Measurements from ENCODE around the gene DDR2.

Gene DDR2

GRCh38 chr1:162672622-162673260 lies 40.5 kb downstream of the DDR2 start:
- DNase-seq (ENCODE audit: low read depth in 2 of 2), result no peak

- no peak for DNase-seq (ENCODE audit: low read depth in 2 of 2)
Measured at GRCh38 chr1:162674034-162674608, 41.9 kb downstream of the DDR2 start.

DNA sequence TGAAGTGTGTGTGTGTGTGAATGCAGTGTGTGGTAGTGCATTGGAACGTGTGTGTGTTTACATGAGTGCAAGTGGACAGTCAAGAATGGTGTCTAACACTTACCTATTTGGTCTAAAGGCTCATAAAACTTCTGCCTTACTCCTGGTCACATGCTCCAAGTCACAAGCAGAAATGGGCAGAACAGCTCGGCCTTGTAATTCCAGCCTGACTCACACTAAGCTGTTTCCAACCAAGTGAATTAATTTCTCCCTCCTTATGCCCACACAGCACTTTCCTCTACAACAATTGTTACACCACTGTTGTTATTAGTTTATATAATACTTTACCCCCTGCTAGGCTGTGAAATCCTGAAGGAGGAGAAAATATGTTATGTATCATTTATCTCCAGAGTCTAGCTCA lies 43.8 kb downstream of the DDR2 start:
- DNase-seq (ENCODE audit: low read depth in 2 of 2), result no peak

GRCh38 chr1:162676750-162677149 lies 44.5 kb downstream of the DDR2 start:
- no peak for DNase-seq (ENCODE audit: low read depth in 2 of 2)

DNA sequence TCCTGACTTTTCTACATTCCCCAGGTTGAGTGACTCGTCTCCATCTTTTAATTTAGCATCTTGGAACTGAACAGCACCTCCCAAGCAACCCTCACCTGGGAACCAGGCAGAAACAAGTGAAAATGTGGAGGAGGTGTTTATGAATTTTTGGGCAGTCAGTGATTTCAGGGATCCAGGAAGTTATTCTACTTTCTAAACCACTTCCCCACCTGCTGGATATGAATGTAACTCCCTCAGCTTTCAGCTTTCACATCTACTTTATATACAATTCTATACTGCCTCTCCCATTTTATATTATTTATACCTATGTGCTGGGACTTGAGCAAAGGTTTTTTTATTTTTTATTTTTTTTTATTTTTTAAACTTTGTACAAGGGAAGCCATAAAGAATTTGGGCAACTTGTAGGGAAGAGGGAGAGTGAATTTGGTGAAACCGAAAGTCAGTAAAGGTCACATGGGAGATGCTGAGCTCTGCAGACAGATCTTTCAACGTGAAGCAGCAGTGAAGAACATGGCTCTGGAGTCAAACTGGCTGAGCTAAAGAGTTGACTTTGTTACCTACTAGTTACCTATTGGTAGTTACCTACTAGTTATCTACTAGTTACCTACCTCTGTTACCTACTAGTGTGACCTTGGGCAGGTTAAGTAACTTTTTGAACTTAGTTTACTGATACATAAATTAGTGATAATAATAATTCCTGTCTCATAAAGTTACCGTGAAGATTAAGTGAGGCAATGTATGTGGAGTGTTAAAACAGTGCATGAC lies 45.5 kb downstream of the DDR2 start:
- no peak for DNase-seq (ENCODE audit: low read depth in 2 of 2)

- no peak for DNase-seq (ENCODE audit: low read depth in 2 of 2)
Measured at GRCh38 chr1:162678439-162678838, 46.2 kb downstream of the DDR2 start.

- no peak for DNase-seq (ENCODE audit: low read depth in 2 of 2)
Measured at GRCh38 chr1:162679298-162679697, 47.0 kb downstream of the DDR2 start.

DNA sequence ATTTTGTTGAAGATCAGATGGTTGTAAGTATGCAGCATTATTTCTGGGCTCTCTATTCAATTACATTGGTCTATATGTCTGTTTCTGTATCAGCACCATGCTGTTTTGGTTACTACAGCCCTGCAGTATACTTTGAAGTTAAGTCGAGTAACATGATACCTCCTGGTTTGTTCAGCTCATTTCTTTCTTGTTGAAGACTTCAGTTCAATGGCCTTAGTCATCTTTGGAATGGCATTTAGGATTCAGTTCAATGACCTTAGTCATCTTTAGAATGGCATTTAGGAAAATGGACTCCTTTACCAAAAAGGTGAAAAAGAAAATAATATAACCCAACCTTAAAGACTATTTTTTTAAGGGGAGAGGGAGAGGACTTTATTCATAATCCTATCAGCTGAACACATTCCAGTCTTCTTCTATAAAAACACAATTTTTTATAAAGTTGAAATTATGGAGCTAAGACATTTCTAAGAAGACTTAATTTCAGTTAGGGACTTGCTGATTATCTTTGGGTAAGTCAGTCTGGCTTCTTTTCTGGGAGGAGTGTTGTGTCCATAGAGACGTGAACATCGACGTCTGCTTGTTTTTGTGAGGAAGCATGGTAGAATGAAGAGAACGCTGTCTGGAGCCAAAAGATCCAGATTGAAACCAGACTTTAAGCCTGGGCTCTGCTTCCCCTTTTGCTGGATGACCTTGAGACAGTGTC lies 48.3 kb downstream of the DDR2 start:
- DNase-seq (ENCODE audit: low read depth in 2 of 2), result no peak

DNA sequence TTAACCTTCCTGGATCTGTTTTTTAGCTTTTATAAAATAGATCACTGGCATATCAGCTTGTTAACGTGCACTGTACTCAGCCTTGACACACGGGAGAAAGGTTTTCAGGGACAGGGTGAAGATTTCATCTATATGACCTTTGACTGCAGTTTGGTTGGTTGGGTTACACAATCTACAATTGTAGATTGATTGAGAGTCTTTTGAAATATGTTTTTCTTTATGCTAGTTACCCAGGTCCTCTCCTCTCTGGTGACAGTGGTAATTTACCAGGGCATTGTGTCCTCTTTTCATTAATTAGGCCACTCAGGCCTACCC lies 48.8 kb downstream of the DDR2 start:
- no peak for DNase-seq (ENCODE audit: low read depth in 2 of 2)

DNA sequence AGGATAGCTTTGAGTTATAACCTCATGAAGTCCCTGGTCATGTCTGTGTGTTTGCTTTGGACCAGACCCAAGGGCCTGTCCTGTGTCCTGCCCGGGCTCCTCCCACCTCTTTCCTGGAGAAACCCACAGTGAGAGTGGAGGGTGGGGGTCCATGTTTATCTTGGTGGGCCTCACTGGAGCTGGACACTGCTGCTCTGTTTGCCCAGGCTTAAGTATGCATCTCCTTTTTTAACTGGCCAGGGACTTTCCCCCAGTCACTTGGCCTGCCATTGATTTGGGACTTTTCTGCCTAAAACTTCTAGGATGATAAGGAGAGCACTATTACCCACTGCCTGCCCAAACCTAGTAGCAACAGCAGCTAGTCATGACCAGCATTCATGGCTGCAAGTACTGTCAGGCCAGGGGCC lies 49.8 kb downstream of the DDR2 start:
- DNase-seq (ENCODE audit: low read depth in 2 of 2), result no peak

DNA sequence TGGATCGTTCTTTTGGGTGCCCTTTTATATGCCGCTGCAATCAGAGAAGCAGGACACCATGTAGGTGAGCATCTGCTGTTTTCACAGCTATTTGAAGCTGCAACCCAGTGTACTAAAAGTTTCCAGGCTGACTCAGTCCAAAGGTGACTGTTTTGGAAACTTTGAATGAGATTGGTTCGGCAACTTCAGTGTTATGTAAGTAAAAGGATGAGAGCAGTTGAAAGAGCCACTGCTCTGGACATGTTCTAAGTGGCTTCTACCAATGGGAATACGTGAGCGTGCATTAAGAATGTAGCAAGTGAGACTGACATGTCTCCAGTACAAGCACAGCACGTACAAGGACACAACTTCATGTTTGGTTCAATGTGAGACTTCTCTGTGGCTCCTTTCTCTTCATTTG lies 55.6 kb downstream of the DDR2 start:
- no peak for DNase-seq (ENCODE audit: low read depth in 2 of 2)

- no peak for DNase-seq (ENCODE audit: low read depth in 2 of 2)
Measured at GRCh38 chr1:162688521-162688920, 56.3 kb downstream of the DDR2 start.

DNA sequence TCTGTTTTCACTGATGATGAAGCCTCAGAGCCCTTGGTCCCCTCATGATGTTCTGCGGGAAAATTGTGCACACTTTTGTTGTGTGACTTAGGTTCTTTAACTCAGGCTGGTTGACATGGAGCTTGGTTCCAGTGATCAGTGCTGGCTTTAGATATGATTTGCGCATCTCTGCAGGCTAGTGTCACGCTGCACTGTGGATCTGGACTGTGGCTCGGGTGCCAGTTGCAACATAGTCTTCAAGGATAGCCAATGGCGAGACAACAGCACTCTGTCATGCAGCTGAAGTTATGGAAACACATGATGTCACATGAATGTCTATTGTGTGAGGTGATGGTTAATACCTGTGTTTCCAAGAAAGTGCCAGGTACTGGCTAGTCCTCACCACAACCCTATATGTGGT lies 56.7 kb downstream of the DDR2 start:
- no peak for DNase-seq (ENCODE audit: low read depth in 2 of 2)

- DNase-seq (ENCODE audit: low read depth in 2 of 2), result no peak
Measured at GRCh38 chr1:162689745-162690671, 57.7 kb downstream of the DDR2 start.

DNA sequence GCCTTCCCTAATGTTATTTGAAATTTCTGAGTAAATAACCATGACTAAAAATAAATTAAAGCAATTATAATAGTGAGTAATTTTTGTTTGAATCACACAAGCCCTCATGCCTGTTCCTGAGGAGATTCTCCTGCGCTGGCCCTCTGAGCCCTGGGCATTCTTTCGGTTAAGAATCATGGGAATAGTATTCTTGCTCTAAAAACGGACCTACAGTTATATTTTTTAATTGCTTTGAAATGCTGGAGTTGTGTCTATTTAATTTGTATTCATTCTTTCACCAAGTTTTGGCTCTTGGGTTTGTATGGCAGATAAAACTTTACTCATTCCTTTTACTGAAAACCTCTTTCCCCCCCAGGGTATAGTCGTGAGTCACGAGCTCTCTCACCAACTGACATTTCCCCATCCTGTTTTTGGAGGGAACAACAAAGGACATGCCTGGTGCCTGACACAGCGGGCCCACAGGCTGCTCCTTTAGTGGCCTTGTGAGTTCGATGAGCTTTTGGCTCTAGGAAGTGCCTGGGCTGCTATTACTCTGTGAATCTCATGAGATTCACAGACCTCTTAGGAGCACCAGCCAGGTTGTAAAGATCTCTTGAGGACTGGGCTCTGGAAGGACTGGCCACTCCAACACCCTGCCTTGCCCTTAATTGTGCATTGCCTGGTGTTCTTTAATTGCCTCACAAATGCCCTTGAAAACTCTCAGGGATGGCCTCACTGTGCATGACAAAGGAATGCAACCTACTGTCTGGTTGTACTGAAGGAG lies 58.6 kb downstream of the DDR2 start:
- no peak for DNase-seq (ENCODE audit: low read depth in 2 of 2)

GRCh38 chr1:162691999-162692575 lies 59.8 kb downstream of the DDR2 start:
- DNase-seq (ENCODE audit: low read depth in 2 of 2), result no peak

- DNase-seq (ENCODE audit: low read depth in 2 of 2), result no peak
Measured at GRCh38 chr1:162694911-162695310, 62.6 kb downstream of the DDR2 start.

GRCh38 chr1:162695687-162696086 lies 63.4 kb downstream of the DDR2 start:
- DNase-seq (ENCODE audit: low read depth in 2 of 2), result no peak

DNA sequence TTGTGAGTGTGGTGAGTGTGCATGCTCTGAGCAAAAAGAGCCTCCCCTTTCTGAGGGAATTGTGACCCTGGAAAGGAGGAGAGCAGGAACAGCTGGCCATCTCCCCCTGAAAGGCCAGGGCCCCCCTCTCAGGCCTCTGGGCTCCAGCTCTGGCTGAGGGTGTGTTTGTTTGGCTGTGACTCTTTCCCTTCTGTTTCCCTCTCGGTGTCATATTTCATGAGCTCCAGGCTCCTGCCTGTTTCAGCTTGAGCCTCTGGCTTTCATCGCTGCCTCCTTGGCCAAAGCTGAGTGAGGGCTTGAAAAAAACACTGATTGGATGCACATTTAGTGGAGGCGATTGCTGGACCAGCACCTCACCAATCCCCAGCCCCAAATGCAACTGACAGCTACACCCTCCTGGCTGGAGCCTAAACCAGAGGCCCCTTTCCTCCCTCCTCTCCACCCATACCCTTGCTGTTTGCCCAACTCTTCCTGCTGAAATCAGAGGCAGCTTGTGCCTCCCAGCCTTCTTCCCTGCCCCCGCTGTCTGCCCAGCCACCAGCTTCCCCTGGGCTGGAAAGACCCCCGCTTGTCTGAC lies 64.1 kb downstream of the DDR2 start:
- no peak for DNase-seq (ENCODE audit: low read depth in 2 of 2)
